Mesenchymal stem cell (in vitro differentiated cells and primary cell): Measurements from ENCODE around the gene CDK6.

Experiments used
- DNase-seq: peaks from one replicate; pipeline ENCODE4 v3.0.0-alpha.2; 2013
- H2AFZ ChIP-seq: one replicate; pipeline ENCODE4 v1.6.1; 2013; ENCODE audit warnings: low read depth, mild to moderate bottlenecking, control low read depth, inconsistent platforms, low read length, moderate library complexity
- H2AK5ac ChIP-seq: 2 replicates; pipeline ENCODE4 v1.6.1; 2013; ENCODE audit warnings: low read length, moderate library complexity, mild to moderate bottlenecking, inconsistent platforms; ENCODE audit not compliant: severe bottlenecking
- H2BK120ac ChIP-seq: one replicate; pipeline ENCODE4 v1.6.1; 2013; ENCODE audit warnings: low read depth, mild to moderate bottlenecking, inconsistent platforms, low read length, moderate library complexity
- H2BK12ac ChIP-seq, 2 experiments: one replicate each; pipeline ENCODE4 v1.6.1; 2013; ENCODE audit warnings: inconsistent platforms in 2 of 2, low read length in 2 of 2, mild to moderate bottlenecking in 2 of 2, moderate library complexity in 2 of 2, control low read depth in 1 of 2
- H2BK15ac ChIP-seq: one replicate; pipeline ENCODE4 v1.6.1; 2013; ENCODE audit warnings: mild to moderate bottlenecking, low read depth, inconsistent platforms; ENCODE audit not compliant: poor library complexity, severe bottlenecking
- H2BK5ac ChIP-seq: 2 replicates; pipeline ENCODE4 v1.6.1; 2013; ENCODE audit warnings: low read depth, mild to moderate bottlenecking, low read length, control low read depth, inconsistent platforms; ENCODE audit not compliant: poor library complexity, severe bottlenecking
- H3K14ac ChIP-seq, 2 experiments: one replicate each; pipeline ENCODE4 v1.6.1; 2013; ENCODE audit warnings: inconsistent platforms in 2 of 2, low read length in 2 of 2, control low read depth in 1 of 2, mild to moderate bottlenecking in 1 of 2, moderate library complexity in 1 of 2
- H3K18ac ChIP-seq, 2 experiments: one replicate each; pipeline ENCODE4 v1.6.1; 2013; ENCODE audit warnings: inconsistent platforms in 2 of 2, low read length in 2 of 2, control low read depth in 1 of 2, low read depth in 1 of 2, mild to moderate bottlenecking in 1 of 2
- H3K23ac ChIP-seq, 2 experiments: one replicate each; pipeline ENCODE4 v1.6.1; 2013; ENCODE audit warnings: inconsistent platforms in 2 of 2, low read length in 2 of 2, mild to moderate bottlenecking in 2 of 2, moderate library complexity in 2 of 2, control low read depth in 1 of 2
- H3K27ac ChIP-seq: 2 replicates; pipeline ENCODE4 v1.5.1; 2013; ENCODE audit warnings: mild to moderate bottlenecking, moderate library complexity, low read length, control low read depth, inconsistent platforms; ENCODE audit not compliant: poor library complexity, severe bottlenecking
- H3K27me3 ChIP-seq, 2 experiments: 2 replicates each; pipeline versions ENCODE4 v1.6.1 to v1.7.0; 2013; ENCODE audit warnings: low read length in 2 of 2, mild to moderate bottlenecking in 2 of 2, moderate library complexity in 2 of 2, control low read depth in 1 of 2, inconsistent platforms in 1 of 2; ENCODE audit not compliant: control insufficient read depth in 1 of 2, insufficient read depth in 1 of 2
- H3K36me3 ChIP-seq, 2 experiments: 2 replicates each; pipeline versions ENCODE4 v1.6.1 to v1.7.0; 2013; ENCODE audit warnings: low read length in 2 of 2, control low read depth in 1 of 2, inconsistent platforms in 1 of 2, low read depth in 1 of 2, mild to moderate bottlenecking in 1 of 2; ENCODE audit not compliant: insufficient read depth in 2 of 2, control insufficient read depth in 1 of 2
- H3K4ac ChIP-seq, 2 experiments: one replicate each; pipeline ENCODE4 v1.6.1; 2013; ENCODE audit warnings: inconsistent platforms in 2 of 2, low read length in 2 of 2, mild to moderate bottlenecking in 2 of 2, moderate library complexity in 2 of 2, control low read depth in 1 of 2, low read depth in 1 of 2
- H3K4me1 ChIP-seq: 2 replicates; pipeline ENCODE4 v1.6.1; 2013; ENCODE audit warnings: low read depth, low read length, control low read depth; ENCODE audit not compliant: control insufficient read depth, insufficient read depth
- H3K4me2 ChIP-seq: 2 replicates; pipeline ENCODE4 v1.6.1; 2013; ENCODE audit warnings: low read length, mild to moderate bottlenecking, inconsistent platforms; ENCODE audit not compliant: poor library complexity, severe bottlenecking
- H3K4me3 ChIP-seq, 2 experiments: 2 replicates each; pipeline versions ENCODE4 v1.5.1 to v1.7.0; 2013; ENCODE audit warnings: low read length in 2 of 2, mild to moderate bottlenecking in 2 of 2, control low read depth in 1 of 2, low read depth in 1 of 2; ENCODE audit not compliant: insufficient read depth in 1 of 2
- H3K79me1 ChIP-seq: replicated peaks from 2 replicates; pipeline ENCODE4 v1.6.1; 2013; ENCODE audit warnings: mild to moderate bottlenecking, control low read depth, low read length, inconsistent platforms; ENCODE audit not compliant: poor library complexity, severe bottlenecking
- H3K9ac ChIP-seq: 2 replicates; pipeline ENCODE4 v1.7.0; 2013; ENCODE audit warnings: mild to moderate bottlenecking, low read length, moderate library complexity
- H3K9me3 ChIP-seq: 2 replicates; pipeline ENCODE4 v1.7.0; 2013; ENCODE audit warnings: mild to moderate bottlenecking, low read length; ENCODE audit not compliant: control insufficient read depth
- H4K8ac ChIP-seq: one replicate; pipeline ENCODE4 v1.6.1; 2013; ENCODE audit warnings: inconsistent platforms, mild to moderate bottlenecking, low read length, moderate library complexity
- H4K91ac ChIP-seq: one replicate; pipeline ENCODE4 v1.6.1; 2013; ENCODE audit warnings: mild to moderate bottlenecking, low read length, inconsistent platforms
- WGBS: methylation state at CpG from one replicate; pipeline ENCODE4 v1.1.7; 2013; ENCODE audit warnings: mixed read lengths; 5-methylcytosine and 5-hydroxymethylcytosine counted together

Gene CDK6

DNA sequence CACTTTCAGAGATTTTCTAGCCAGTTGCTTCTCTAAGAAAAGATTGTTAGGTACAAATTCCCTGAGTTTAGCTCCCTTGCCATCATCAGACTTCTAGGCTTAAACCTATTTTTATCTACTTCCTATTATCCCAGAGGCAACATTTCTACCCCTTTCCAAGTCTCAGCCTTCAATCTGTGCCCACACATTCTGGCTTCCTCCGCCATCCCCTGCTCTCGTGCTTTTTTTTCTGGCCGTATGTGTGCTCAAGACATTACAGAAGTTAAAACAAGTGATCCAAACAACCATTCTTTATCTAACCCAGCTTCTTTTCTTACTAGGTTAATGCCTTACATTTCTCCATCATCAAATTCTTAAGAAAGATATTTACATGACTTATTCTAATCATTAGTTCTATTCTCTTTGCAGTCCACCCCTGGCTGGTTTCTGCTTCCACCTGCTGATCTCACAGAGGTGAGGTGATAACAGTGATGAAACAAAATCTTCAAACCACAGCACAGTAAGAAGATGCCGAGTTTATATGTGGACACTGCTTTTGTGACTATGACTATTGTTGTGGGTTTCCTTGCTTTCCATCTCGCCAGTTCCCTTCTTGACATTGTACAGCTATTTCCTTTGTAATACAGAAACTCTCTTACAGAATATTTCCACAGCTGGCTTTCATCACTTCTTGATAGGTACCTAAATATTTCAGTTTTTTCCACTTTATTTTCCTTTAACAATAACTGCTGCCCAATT, 18.3 kb upstream of the CDK6 start:
- H2BK120ac ChIP-seq, result no peak overlapping the region
- no peaks in the 10 kb centered on the region for H3K36me3 ChIP-seq
- no peak for DNase-seq
- 86% methylated on average over 5 of the region's 5 CpGs for WGBS
- no peak overlapping the region for H3K27ac ChIP-seq
- no peaks in the 10 kb centered on the region for H3K4me1 ChIP-seq
- no peak overlapping the region for H2BK5ac ChIP-seq
- no peak overlapping the region for H3K4ac ChIP-seq
- H3K9ac ChIP-seq, result no peak overlapping the region
- no peak overlapping the region for H4K8ac ChIP-seq
- H3K4me3 ChIP-seq, result no peak overlapping the region
- H2AFZ ChIP-seq, result no peak overlapping the region
- no peak overlapping the region for H2BK12ac ChIP-seq
- H3K18ac ChIP-seq, result no peak overlapping the region
- no peak overlapping the region for H3K4me2 ChIP-seq
- no peak overlapping the region for H3K23ac ChIP-seq
- no peak overlapping the region for H4K91ac ChIP-seq
- H2BK15ac ChIP-seq, result no peak overlapping the region
- H3K9me3 ChIP-seq, result no peaks in the 10 kb centered on the region
- no peaks in the 10 kb centered on the region for H3K27me3 ChIP-seq
- no peak overlapping the region for H3K14ac ChIP-seq
- no peaks in the 10 kb centered on the region for H3K79me1 ChIP-seq
- no peak overlapping the region for H2AK5ac ChIP-seq

DNA sequence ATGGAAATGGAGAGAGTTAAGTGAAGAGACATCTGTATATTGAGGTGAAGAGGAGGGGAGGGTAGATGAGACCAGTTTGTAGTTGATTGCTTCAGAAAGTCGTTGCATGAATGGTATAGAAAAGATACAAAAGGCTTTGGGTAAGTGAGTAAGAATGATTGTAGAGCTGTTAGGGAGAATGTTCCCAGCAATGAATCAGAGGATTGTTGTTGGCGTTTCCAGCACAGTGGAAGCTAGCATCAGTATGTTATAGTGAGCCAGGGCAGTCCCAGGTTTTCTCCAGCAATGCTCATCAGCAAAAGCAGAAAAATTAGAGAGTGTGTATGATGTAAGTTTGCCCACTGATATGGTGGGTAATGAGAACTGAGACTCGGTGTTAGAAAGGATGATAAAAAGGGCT, 15.4 kb upstream of the CDK6 start:
- H3K4me3 ChIP-seq, result no peak overlapping the region
- no peak overlapping the region for H3K23ac ChIP-seq
- H3K27me3 ChIP-seq, result no peaks in the 10 kb centered on the region
- H2BK15ac ChIP-seq, result no peak overlapping the region
- H3K4me2 ChIP-seq, result no peak overlapping the region
- H3K9me3 ChIP-seq, result no peaks in the 10 kb centered on the region
- WGBS, result 76% methylated on average over 3 of the region's 3 CpGs
- H2BK120ac ChIP-seq, result no peak overlapping the region
- H2AK5ac ChIP-seq, result no peak overlapping the region
- H3K79me1 ChIP-seq, result no peaks in the 10 kb centered on the region
- no peak overlapping the region for H3K27ac ChIP-seq
- no peak overlapping the region for H3K9ac ChIP-seq
- H4K91ac ChIP-seq, result no peak overlapping the region
- H3K4ac ChIP-seq, result no peak overlapping the region
- no peak overlapping the region for H3K14ac ChIP-seq
- no peak overlapping the region for H2AFZ ChIP-seq
- H4K8ac ChIP-seq, result no peak overlapping the region
- DNase-seq, result no peak
- no peak overlapping the region for H3K18ac ChIP-seq
- H3K4me1 ChIP-seq, result no peaks in the 10 kb centered on the region
- no peak overlapping the region for H2BK12ac ChIP-seq
- no peaks in the 10 kb centered on the region for H3K36me3 ChIP-seq
- H2BK5ac ChIP-seq, result no peak overlapping the region

DNA sequence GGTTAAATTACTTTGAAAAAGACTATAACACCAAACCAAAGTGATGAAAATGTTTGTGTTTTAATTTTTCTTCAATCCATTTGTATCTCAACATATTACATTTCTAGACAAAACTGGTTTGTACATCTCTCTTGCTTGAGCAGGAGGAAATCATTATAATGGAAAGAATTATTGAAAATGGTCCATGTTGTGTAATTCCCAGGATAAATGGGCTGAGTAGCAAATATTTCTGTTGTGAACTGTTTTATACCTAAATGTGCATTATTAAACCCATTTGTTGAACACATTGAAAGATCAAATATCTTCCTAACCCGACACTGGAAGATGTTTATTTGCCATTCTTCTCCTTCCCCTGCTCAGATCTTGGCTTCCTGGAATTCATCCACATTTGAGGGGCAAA, 14.1 kb upstream of the CDK6 start:
- Histone ChIP-seq H3K36me3 (no peaks in the 10 kb centered on the region), H4K8ac (no peak overlapping the region), H2AFZ (no peak overlapping the region), H2BK15ac (no peak overlapping the region), H3K23ac (no peak overlapping the region), H3K9ac (no peak overlapping the region), H2AK5ac (no peak overlapping the region), H3K4me3 (no peak overlapping the region), H3K4me1 (no peaks in the 10 kb centered on the region), H3K18ac (no peak overlapping the region), H3K27ac (no peak overlapping the region), H3K79me1 (no peaks in the 10 kb centered on the region), H2BK5ac (no peak overlapping the region), H3K4ac (no peak overlapping the region), H2BK120ac (no peak overlapping the region), H4K91ac (no peak overlapping the region), H2BK12ac (no peak overlapping the region), H3K27me3 (no peaks in the 10 kb centered on the region), H3K4me2 (no peak overlapping the region), H3K9me3 (no peaks in the 10 kb centered on the region), H3K14ac (no peak overlapping the region)
- 100% methylated on average over 1 of the region's 1 CpG for WGBS
- no peak for DNase-seq

DNA sequence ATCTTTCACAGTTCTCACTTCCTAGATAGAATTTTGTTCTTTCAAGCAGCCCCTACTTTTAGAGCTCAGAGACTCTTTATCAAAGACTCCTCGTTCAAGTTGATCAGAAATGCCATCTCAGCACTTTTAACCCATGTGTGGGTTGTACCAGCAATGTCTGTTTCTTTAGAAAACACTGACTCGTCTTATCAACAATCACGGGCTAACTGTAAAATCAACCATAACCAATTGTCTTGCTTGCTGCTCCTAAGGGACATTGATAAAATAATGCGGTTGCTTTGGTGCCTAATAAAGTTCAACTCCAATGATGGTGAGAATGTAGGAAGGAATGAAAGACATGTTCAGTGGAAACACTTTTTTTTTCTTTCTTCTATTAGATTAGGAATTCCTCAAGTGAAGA, 12.9 kb upstream of the CDK6 start:
- Histone ChIP-seq H4K8ac (no peak overlapping the region), H2BK5ac (no peak overlapping the region), H2BK15ac (no peak overlapping the region), H3K79me1 (no peaks in the 10 kb centered on the region), H2AK5ac (no peak overlapping the region), H2BK12ac (no peak overlapping the region), H3K4ac (no peak overlapping the region), H3K9ac (no peak overlapping the region), H3K27me3 (no peaks in the 10 kb centered on the region), H3K23ac (no peak overlapping the region), H2BK120ac (no peak overlapping the region), H3K4me1 (no peaks in the 10 kb centered on the region), H3K9me3 (no peaks in the 10 kb centered on the region), H3K4me2 (no peak overlapping the region), H4K91ac (no peak overlapping the region), H2AFZ (no peak overlapping the region), H3K4me3 (no peak overlapping the region), H3K36me3 (no peaks in the 10 kb centered on the region), H3K14ac (no peak overlapping the region), H3K27ac (no peak overlapping the region), H3K18ac (no peak overlapping the region)
- DNase-seq, result no peak
- WGBS, result 66% methylated on average over 3 of the region's 4 CpGs
